Measurements from ENCODE around the gene TBCK. TPM values are rescaled to one million over a fixed set of nuclear protein-coding genes. Genes with fewer than 3 reads are reported as not detected.

TBCK gene
- total and polyA plus RNA-seq, 2 of the 8 experiments (the other 6 are each of a cell fraction or from before 2014, with no cell fraction given), result 10.2 to 18.7 TPM

DNA sequence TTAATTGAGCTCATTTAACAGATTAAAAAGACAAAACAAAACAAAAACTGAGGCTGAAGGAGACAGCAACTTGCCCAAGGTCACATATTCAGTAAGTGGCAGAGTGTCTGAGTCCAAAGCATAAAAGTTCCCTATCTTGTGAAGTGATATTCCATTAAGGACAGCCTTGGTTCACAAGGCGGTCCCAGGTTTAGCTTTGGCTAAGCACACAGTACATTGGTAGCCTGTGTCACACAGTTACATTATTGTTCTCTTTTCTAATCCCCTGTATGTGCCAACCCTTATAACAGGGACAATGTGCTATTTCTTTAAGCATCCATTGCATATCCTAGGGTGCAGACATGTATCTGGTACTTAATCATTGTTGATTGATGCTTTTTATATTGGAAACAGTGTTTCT, 280.8 kb downstream of the TBCK start:
- no peak overlapping the region for H2BK120ac ChIP-seq (replicated peaks; ENCODE audit: low read depth, low read length)
- H3K27ac ChIP-seq (ENCODE audit: low read depth, low read length), result no peak overlapping the region
- no peaks in the 10 kb centered on the region for H3K36me3 ChIP-seq (ENCODE audit: control insufficient read depth in 2 of 4, insufficient read depth in 4 of 4, low read length in 3 of 4)
- no peaks in the 10 kb centered on the region for H3K27me3 ChIP-seq (replicated peaks in 1 of 4; ENCODE audit: control insufficient read depth in 3 of 4, extremely low read depth in 1 of 4, insufficient read depth in 3 of 4, low read length in 3 of 4)
- H3K56ac ChIP-seq (replicated peaks; ENCODE audit: insufficient read length, low read depth, low read length), result no peak overlapping the region
- FAIRE-seq (no peak), DNase-seq (ENCODE audit: low read depth in 1 of 2, low spot score in 2 of 2) (no peak)
- H3K4me1 ChIP-seq (replicated peaks in 1 of 4; ENCODE audit: control insufficient read depth in 3 of 4, insufficient read depth in 4 of 4, low read length in 3 of 4), result peaks cover 0 to 2% (median 0%) of the 10 kb centered on the region in 4 experiments; a peak in 1 of 7 replicates
- TF ChIP-seq FOSL1 (IDR thresholded peaks at IDR 0.05; ENCODE audit: insufficient read depth, low read depth, low read length) (no peak), TAF7 (optimal IDR thresholded peaks at IDR 0.05; ENCODE audit: borderline replicate concordance, low read depth, low read length) (no peak), CEBPB (IDR thresholded peaks at IDR 0.05; ENCODE audit: low read depth, low read length) (no peak), BACH1 (IDR thresholded peaks at IDR 0.05; ENCODE audit: low read length) (no peak), EGR1 (IDR thresholded peaks at IDR 0.05; ENCODE audit: borderline replicate concordance, low read depth, low read length) (no peak), SIX5 (IDR thresholded peaks at IDR 0.05; ENCODE audit: low read depth, low read length) (no peak), SUZ12 (IDR thresholded peaks at IDR 0.05; ENCODE audit: low read length) (no peak), SRF (IDR thresholded peaks at IDR 0.05; ENCODE audit: low read depth, low read length) (no peak), MAFK (IDR thresholded peaks at IDR 0.05; ENCODE audit: low read depth, low read length) (no peak), SIN3A (conservative IDR thresholded peaks at IDR 0.05 in 1 of 2, IDR thresholded peaks at IDR 0.05 in 1 of 2; ENCODE audit: low read depth in 1 of 2, low read length in 2 of 2) (no peak), POU5F1 (IDR thresholded peaks at IDR 0.05; ENCODE audit: low read depth, low read length) (no peak), RAD21 (IDR thresholded peaks at IDR 0.05 in 1 of 2, conservative IDR thresholded peaks at IDR 0.05 in 1 of 2; ENCODE audit: low read depth in 2 of 2, low read length in 2 of 2) (no peak)
- TF ChIP-seq, protein P1, sequence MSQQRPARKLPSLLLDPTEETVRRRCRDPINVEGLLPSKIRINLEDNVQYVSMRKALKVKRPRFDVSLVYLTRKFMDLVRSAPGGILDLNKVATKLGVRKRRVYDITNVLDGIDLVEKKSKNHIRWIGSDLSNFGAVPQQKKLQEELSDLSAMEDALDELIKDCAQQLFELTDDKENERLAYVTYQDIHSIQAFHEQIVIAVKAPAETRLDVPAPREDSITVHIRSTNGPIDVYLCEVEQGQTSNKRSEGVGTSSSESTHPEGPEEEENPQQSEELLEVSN (IDR thresholded peaks at IDR 0.05), result no peak
- no peak overlapping the region for H3K4me2 ChIP-seq (ENCODE audit: insufficient read depth in 1 of 2, low read depth in 2 of 2, low read length in 2 of 2)
- H3K9ac ChIP-seq (replicated peaks in 1 of 4; ENCODE audit: extremely low read depth in 1 of 4, low read depth in 3 of 4, low read length in 3 of 4), result no peak overlapping the region
- no peaks in the 10 kb centered on the region for H3K79me2 ChIP-seq (ENCODE audit: control insufficient read depth in 1 of 2, insufficient read depth in 2 of 2, low read length in 2 of 2)
- no peak overlapping the region for H2BK12ac ChIP-seq (ENCODE audit: low read depth, low read length)
- 92% methylated on average over 1 of the region's 1 CpG; no CpG with 5 or more reads in 1 of the 2 experiments for WGBS, 2 experiments (ENCODE audit: extremely low coverage in 1 of 2, insufficient coverage in 1 of 2, insufficient read length in 1 of 2, insufficient replicate concordance in 2 of 2, low coverage in 1 of 2, low lambda C conversion rate in 2 of 2, missing lambda C conversion rate in 1 of 2)
- H2AFZ ChIP-seq (ENCODE audit: low read length), result no peak overlapping the region
- ChIA-PET POLR2A (ENCODE audit: partially characterized antibody) (no interaction called here), CTCF (ENCODE audit: partially characterized antibody) (interaction anchor here (0.7 to 0.8 kb wide), 2 partner anchors 10 to 46 kb away, joined by 3 to 4 read pairs; no protein-coding TSS in a partner anchor)
- H3K18ac ChIP-seq (ENCODE audit: extremely low read depth, low read length), result no peak overlapping the region
- H3K23ac ChIP-seq (ENCODE audit: insufficient read length), result no peak overlapping the region
- no peak overlapping the region for H2BK5ac ChIP-seq (ENCODE audit: low read depth, low read length)
- no peak overlapping the region for H2BK20ac ChIP-seq (ENCODE audit: low read length)
- no peak overlapping the region for H2AK5ac ChIP-seq (ENCODE audit: low read depth, low read length)
- no peak overlapping the region for H4K91ac ChIP-seq (replicated peaks; ENCODE audit: insufficient read length, low read length)
- no peaks in the 10 kb centered on the region for H4K20me1 ChIP-seq (replicated peaks in 1 of 2; ENCODE audit: control insufficient read depth in 1 of 2, insufficient read depth in 2 of 2, low read length in 2 of 2)
- no peak overlapping the region for H4K5ac ChIP-seq (ENCODE audit: insufficient read length, low read depth, low read length)
- H3K4ac ChIP-seq (replicated peaks; ENCODE audit: insufficient read length, low read depth, low read length), result no peak overlapping the region
- H3K4me3 ChIP-seq (ENCODE audit: extremely low read depth in 1 of 4, insufficient read depth in 2 of 4, low read depth in 3 of 4, low read length in 4 of 4), result no peak overlapping the region
- H3K14ac ChIP-seq (ENCODE audit: insufficient read length), result no peak overlapping the region
- no peaks in the 10 kb centered on the region for H3K79me1 ChIP-seq (ENCODE audit: low read depth, low read length)
- H2BK15ac ChIP-seq (ENCODE audit: low read length), result no peak overlapping the region
- H3K9me3 ChIP-seq (ENCODE audit: insufficient read depth in 2 of 2, low read depth in 1 of 2, low read length in 1 of 2), result 0 out of 4 replicates have a peak, but pooled peaks cover 0 to 2% of the 10 kb centered on the region in 2 experiments
- H3K23me2 ChIP-seq (ENCODE audit: low read depth, low read length), result no peaks in the 10 kb centered on the region
- no peak overlapping the region for H4K8ac ChIP-seq (ENCODE audit: extremely low read depth, insufficient read depth, low read length)
